Activated CD8-positive, alpha-beta memory T cell treated with anti-CD3 and anti-CD28 coated beads for 36 hours (primary cell): ENCODE data around the gene PAK6. TPM values are rescaled to one million over a fixed set of nuclear protein-coding genes. Genes with fewer than 3 reads are reported as not detected.

Source experiments
- CTCF ChIA-PET: fragments of 350-600 bp; sonication (Branson Sonifier 250); formaldehyde crosslinking; loops from one replicate; lab custom pipeline; 2021; ENCODE audit warnings: antibody characterized with exemption; lab: Charles Lee
- POLR2A ChIA-PET: fragments of 350-600 bp; sonication (Branson Sonifier 250); formaldehyde crosslinking; loops from one replicate; lab custom pipeline; 2021; ENCODE audit warnings: antibody characterized with exemption; lab: Charles Lee
- total RNA-seq, 2 experiments: library from RNA; stranded (reverse); gene quantifications; one replicate each; pipeline ENCODE4 v1.2.3, GENCODE V29; 2021

Gene PAK6
- total RNA-seq, 2 experiments from 2014 or later: 2.1 to 2.3 TPM

- ChIA-PET POLR2A (no interaction called here), CTCF (interaction anchor here (0.6 to 1.6 kb wide), 3 partner anchors 13 to 33 kb away, joined by 3 to 4 read pairs (median 4); partner anchors contain the start of gene PLCB2)
These were observed 55.3 kb downstream of the PAK6 start for GRCh38 chr15:40293905-40294895.

- CTCF ChIA-PET: interaction anchor here (1.6 to 2.1 kb wide), 2 partner anchors 12 to 42 kb away, joined by 4 to 8 read pairs; partner anchors contain the start of gene PLCB2
- POLR2A ChIA-PET: no interaction called here
These were observed 56.4 kb downstream of the PAK6 start for GRCh38 chr15:40295297-40295696.

- ChIA-PET CTCF (interaction anchor here (1.1 to 2.1 kb wide), 3 partner anchors 11 to 42 kb away, joined by 3 to 8 read pairs (median 4); partner anchors contain the start of gene PLCB2), POLR2A (no interaction called here)
These were observed 57.2 kb downstream of the PAK6 start for GRCh38 chr15:40295877-40296560.

- ChIA-PET CTCF (interaction anchor here (1.1 to 2.1 kb wide), 2 partner anchors 18 to 41 kb away, joined by 3 to 8 read pairs; no protein-coding TSS in a partner anchor), POLR2A (no interaction called here)
These were observed 57.8 kb downstream of the PAK6 start for GRCh38 chr15:40296561-40297230.

- CTCF ChIA-PET: interaction anchor here (1.1 kb wide), 1 partner anchor 18 kb away, joined by 3 read pairs; no protein-coding TSS in a partner anchor
These were observed 58.5 kb downstream of the PAK6 start for GRCh38 chr15:40297356-40297755.

GRCh38 chr15:40298216-40298935 is 59.5 kb downstream of the PAK6 start:
- CTCF ChIA-PET: interaction anchor here (1.0 kb wide), 1 partner anchor 15 kb away, joined by 4 read pairs; the partner anchor contains the start of gene ANKRD63
- POLR2A ChIA-PET: no interaction called here

More at GRCh38 chr15:40297356-40297755, 58.5 kb downstream of the PAK6 start:
- POLR2A ChIA-PET: no interaction called here

GRCh38 chr15:40300367-40300766 is 61.5 kb downstream of the PAK6 start:
- CTCF ChIA-PET: no interaction called here
- POLR2A ChIA-PET: no interaction called here

GRCh38 chr15:40300771-40301170 is 61.9 kb downstream of the PAK6 start:
- POLR2A ChIA-PET: no interaction called here
- CTCF ChIA-PET: interaction anchor here (0.9 to 1.4 kb wide), 3 partner anchors 25 to 44 kb away, joined by 4 read pairs; no protein-coding TSS in a partner anchor

- ChIA-PET POLR2A (no interaction called here), CTCF (interaction anchor here (0.9 to 1.4 kb wide), 4 partner anchors 22 to 43 kb away, joined by 3 to 4 read pairs (median 4); no protein-coding TSS in a partner anchor)
These were observed 62.8 kb downstream of the PAK6 start for GRCh38 chr15:40301467-40302179.

- ChIA-PET POLR2A (no interaction called here), CTCF (interaction anchor here (1.1 to 1.9 kb wide), 2 partner anchors 23 kb away, joined by 3 to 5 read pairs; no protein-coding TSS in a partner anchor)
These were observed 63.5 kb downstream of the PAK6 start for GRCh38 chr15:40302288-40302886.

- POLR2A ChIA-PET: no interaction called here
These were observed 64.1 kb downstream of the PAK6 start for GRCh38 chr15:40302981-40303380.

GRCh38 chr15:40303576-40303975 is 64.7 kb downstream of the PAK6 start:
- ChIA-PET CTCF (interaction anchor here (1.0 to 1.9 kb wide), 2 partner anchors 21 to 24 kb away, joined by 3 to 5 read pairs; partner anchors contain the start of gene ANKRD63), POLR2A (no interaction called here)

More at GRCh38 chr15:40302981-40303380, 64.1 kb downstream of the PAK6 start:
- CTCF ChIA-PET: interaction anchor here (1.0 to 1.9 kb wide), 2 partner anchors 20 to 24 kb away, joined by 3 to 5 read pairs; partner anchors contain the start of gene ANKRD63

- CTCF ChIA-PET: interaction anchor here (0.9 to 1.1 kb wide), 2 partner anchors 26 to 59 kb away, joined by 4 to 5 read pairs; no protein-coding TSS in a partner anchor
- POLR2A ChIA-PET: no interaction called here
These were observed 66.4 kb downstream of the PAK6 start for GRCh38 chr15:40305281-40305680.

- ChIA-PET CTCF (interaction anchor here (1.1 to 7.9 kb wide), 5 partner anchors 18 to 38 kb away, joined by 3 to 102 read pairs (median 14); partner anchors contain the start of gene ANKRD63), POLR2A (no interaction called here)
These were observed 67.5 kb downstream of the PAK6 start for GRCh38 chr15:40306371-40306770.

GRCh38 chr15:40306908-40307307 is 68.0 kb downstream of the PAK6 start:
- ChIA-PET CTCF (interaction anchor here (0.8 to 7.9 kb wide), 12 partner anchors 12 to 134 kb away, joined by 3 to 102 read pairs (median 6); partner anchors contain the start of genes ANKRD63, BAHD1 and INAFM2), POLR2A (interaction anchor here (1.2 to 1.8 kb wide), 3 partner anchors 16 to 27 kb away, joined by 3 to 7 read pairs (median 4); partner anchors contain the start of gene INAFM2)
